Upper lobe of right lung (tissue), 1 donor: ENCODE data around the gene APBA3. TPM values are rescaled to one million over a fixed set of nuclear protein-coding genes. Genes with fewer than 3 reads are reported as not detected.

ENCODE experiments used
- ATAC-seq: fragments of 200-7000 bp; cut with Tn5 transposase; one replicate; pipeline ENCODE4 v1.9.1; 2020; ENCODE audit warnings: mild to moderate bottlenecking, moderate library complexity
- DNase-seq: peaks from one replicate; pipeline ENCODE4 v3.0.0-alpha.2; 2020
- H3K27ac ChIP-seq: fragments of 200-600 bp; one replicate; pipeline ENCODE4 v1.8.0; 2022
- H3K27me3 ChIP-seq: fragments of 200-600 bp; one replicate; pipeline ENCODE4 v1.8.0; 2022; ENCODE audit warnings: mild to moderate bottlenecking
- H3K36me3 ChIP-seq: fragments of 200-600 bp; one replicate; pipeline ENCODE4 v1.8.0; 2022
- H3K4me1 ChIP-seq: fragments of 200-600 bp; one replicate; pipeline ENCODE4 v1.8.0; 2022
- H3K4me3 ChIP-seq: fragments of 200-600 bp; one replicate; pipeline ENCODE4 v1.8.0; 2022; ENCODE audit warnings: mild to moderate bottlenecking
- H3K9me3 ChIP-seq: fragments of 200-600 bp; one replicate; pipeline ENCODE4 v1.8.0; 2022
- CTCF ChIP-seq: fragments of 200-600 bp; IDR thresholded peaks from one replicate; pipeline ENCODE4 v1.8.0; 2022; ENCODE audit warnings: antibody characterized with exemption
- intact Hi-C: fragments of 100-400 bp; cut with DNase I; formaldehyde crosslinking; loops from one replicate; pipeline ENCODE4 v1.11.0; 2022
- total RNA-seq: library from RNA; stranded (reverse); fragmentation: NEBNext Ultra II Directional; extraction: Animal tissue kit (Norgen Biotek cat#: 25700); gene quantifications from one replicate; pipeline ENCODE4 v1.2.1, GENCODE V29; 2021
- donor health status: DM: no; HTN: yes; CAD: no; lungs with severe emphysema.

APBA3 gene
- total RNA-seq, 1 donor from 2014 or later, result 21.9 TPM

GRCh38 chr19:3725640-3726310 is 35.7 kb downstream of the APBA3 start:
- Histone ChIP-seq H3K4me1 (peaks cover 14% of the 10 kb centered on the region), H3K4me3 (no peak overlapping the region), H3K27me3 (peaks cover 17% of the 10 kb centered on the region), H3K36me3 (no peaks in the 10 kb centered on the region), H3K9me3 (no peaks in the 10 kb centered on the region), H3K27ac (no peak overlapping the region)
- DNase-seq (peak; percentile 75), ATAC-seq (peak; percentile 70)
- TF ChIP-seq CTCF, result no peak
- intact Hi-C loops, result no loop called here

DNA sequence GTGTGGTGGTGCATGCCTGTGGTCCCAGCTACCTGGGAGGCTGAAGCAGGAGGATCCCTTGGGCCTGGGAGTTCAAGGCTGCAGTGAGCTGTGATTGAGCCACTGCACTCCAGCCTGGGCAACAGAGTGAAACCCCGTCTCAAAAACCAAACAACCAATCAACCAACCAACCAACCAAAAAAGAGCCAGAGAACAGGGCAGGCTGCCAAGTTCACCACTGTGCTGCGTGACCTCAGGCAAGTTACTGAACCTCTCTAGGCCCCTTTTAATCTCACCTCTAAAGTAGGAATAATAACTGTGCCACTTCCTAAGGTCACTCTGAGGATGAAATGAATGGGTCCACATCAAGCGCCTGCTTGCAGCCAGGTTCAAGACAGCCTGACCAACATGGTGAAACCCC is 36.4 kb downstream of the APBA3 start:
- intact Hi-C loops, result no loop called here
- no peak for ATAC-seq
- no peak for DNase-seq
- Histone ChIP-seq H3K9me3 (no peaks in the 10 kb centered on the region), H3K36me3 (no peaks in the 10 kb centered on the region), H3K27ac (no peak overlapping the region), H3K4me3 (no peak overlapping the region), H3K4me1 (peaks cover 17% of the 10 kb centered on the region), H3K27me3 (peaks cover 22% of the 10 kb centered on the region)
- no peak for TF ChIP-seq CTCF

GRCh38 chr19:3723883-3724282 is 37.6 kb downstream of the APBA3 start:
- H3K4me1 ChIP-seq, result peaks cover 19% of the 10 kb centered on the region
- no peak overlapping the region for H3K27ac ChIP-seq
- H3K27me3 ChIP-seq, result peaks cover 27% of the 10 kb centered on the region
- H3K36me3 ChIP-seq, result no peaks in the 10 kb centered on the region
- intact Hi-C loops, result no loop called here
- no peaks in the 10 kb centered on the region for H3K9me3 ChIP-seq
- DNase-seq, result no peak
- no peak for ATAC-seq
- no peak for TF ChIP-seq CTCF
- no peak overlapping the region for H3K4me3 ChIP-seq

DNA sequence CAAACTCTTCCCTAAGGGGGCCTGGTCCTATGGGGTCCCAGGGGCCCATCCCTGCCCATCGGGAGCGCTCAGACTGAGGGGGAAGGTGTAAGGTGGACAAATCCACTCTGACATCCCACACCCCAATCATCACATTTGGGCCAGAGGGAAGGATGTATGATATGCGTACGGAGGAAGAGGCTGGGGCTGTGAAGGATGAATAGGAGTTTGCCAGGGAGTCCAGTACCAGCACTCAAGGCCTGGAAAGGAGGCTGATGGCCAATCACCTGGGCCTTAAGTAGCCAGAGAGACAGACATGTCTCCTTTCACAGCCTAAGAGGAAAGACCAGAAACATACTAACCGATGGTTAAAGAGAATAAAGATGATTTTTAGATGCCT is 38.4 kb downstream of the APBA3 start:
- peaks cover 27% of the 10 kb centered on the region for H3K27me3 ChIP-seq
- no peak for DNase-seq
- H3K27ac ChIP-seq, result no peak overlapping the region
- no peak for ATAC-seq
- peaks cover 23% of the 10 kb centered on the region for H3K4me1 ChIP-seq
- no peaks in the 10 kb centered on the region for H3K36me3 ChIP-seq
- TF ChIP-seq CTCF, result no peak
- H3K4me3 ChIP-seq, result no peak overlapping the region
- intact Hi-C loops, result no loop called here
- H3K9me3 ChIP-seq, result no peaks in the 10 kb centered on the region

GRCh38 chr19:3722443-3723109 is 38.9 kb downstream of the APBA3 start:
- ATAC-seq (peak; percentile 40), DNase-seq (no peak)
- no peak for TF ChIP-seq CTCF
- intact Hi-C loops, result no loop called here
- Histone ChIP-seq H3K4me1 (peaks cover 23% of the 10 kb centered on the region), H3K4me3 (peak overlapping the region; percentile 40), H3K27ac (no peak overlapping the region), H3K9me3 (no peaks in the 10 kb centered on the region), H3K27me3 (peaks cover 27% of the 10 kb centered on the region), H3K36me3 (no peaks in the 10 kb centered on the region)
